HG03097 (cell line): ENCODE results near the gene EPHB2.

ENCODE experiments used
- ATAC-seq: cut with Tn5 transposase; IDR thresholded peaks from one replicate; pipeline ENCODE4 v1.9.1; 2021; ENCODE audit not compliant: unreplicated experiment, low FRiP score

Gene EPHB2

GRCh38 chr1:22906968-22907367, 196.3 kb downstream of the EPHB2 start:
- no peak for ATAC-seq

- ATAC-seq, result no peak
These were observed 196.9 kb downstream of the EPHB2 start for GRCh38 chr1:22907528-22907927.

GRCh38 chr1:22908880-22909426, 198.3 kb downstream of the EPHB2 start:
- no peak for ATAC-seq

GRCh38 chr1:22910286-22910685, 199.6 kb downstream of the EPHB2 start:
- no peak for ATAC-seq

GRCh38 chr1:22910986-22911651, 200.5 kb downstream of the EPHB2 start:
- no peak for ATAC-seq

- no peak for ATAC-seq
These were observed 201.7 kb downstream of the EPHB2 start for GRCh38 chr1:22912311-22912710.

GRCh38 chr1:22913421-22914141, 202.9 kb downstream of the EPHB2 start:
- no peak for ATAC-seq

GRCh38 chr1:22914156-22914555, 203.5 kb downstream of the EPHB2 start:
- ATAC-seq, result no peak

GRCh38 chr1:22914633-22915217, 204.1 kb downstream of the EPHB2 start:
- ATAC-seq, result no peak

GRCh38 chr1:22915231-22915630, 204.6 kb downstream of the EPHB2 start:
- no peak for ATAC-seq

- ATAC-seq, result no peak
These were observed 205.3 kb downstream of the EPHB2 start for GRCh38 chr1:22915816-22916470.

GRCh38 chr1:22916471-22916820, 205.8 kb downstream of the EPHB2 start:
- no peak for ATAC-seq

- no peak for ATAC-seq
These were observed 207.3 kb downstream of the EPHB2 start for GRCh38 chr1:22917989-22918388.

GRCh38 chr1:22918644-22919043, 208.0 kb downstream of the EPHB2 start:
- no peak for ATAC-seq

GRCh38 chr1:22919341-22920025, 208.8 kb downstream of the EPHB2 start:
- ATAC-seq, result no peak

GRCh38 chr1:22920026-22920733, 209.5 kb downstream of the EPHB2 start:
- no peak for ATAC-seq

GRCh38 chr1:22920734-22921451, 210.3 kb downstream of the EPHB2 start:
- no peak for ATAC-seq

- no peak for ATAC-seq
These were observed 210.9 kb downstream of the EPHB2 start for GRCh38 chr1:22921452-22922126.

- no peak for ATAC-seq
These were observed 212.0 kb downstream of the EPHB2 start for GRCh38 chr1:22922640-22923039.
